Calu3 (cell line): ENCODE measurements around the gene DNAJC5G. TPM values are rescaled to one million over a fixed set of nuclear protein-coding genes. Genes with fewer than 3 reads are reported as not detected.

Experiments used
- BruUV-seq: library from RNA; stranded (reverse); fragments of 400-500 nt; replicated peaks from 2 replicates; lab custom pipeline; 2021; lab: Mats Ljungman, UMichigan
- CTCF ChIA-PET: fragments of 300-600 bp; sonication (Branson Sonifier 250); formaldehyde crosslinking; loops from one replicate; lab custom pipeline; 2022; ENCODE audit warnings: antibody characterized with exemption; lab: Charles Lee
- DNase-seq: peaks from one replicate; pipeline ENCODE4 v3.0.0; 2022
- H3K27ac Mint-ChIP-seq: one replicate; pipeline ENCODE4 v1.8.0; 2022; ENCODE audit warnings: mixed read lengths; ENCODE audit not compliant: unreplicated experiment
- H3K27me3 Mint-ChIP-seq: one replicate; pipeline ENCODE4 v1.8.0; 2022; ENCODE audit warnings: mixed read lengths; ENCODE audit not compliant: unreplicated experiment
- H3K36me3 Mint-ChIP-seq: one replicate; pipeline ENCODE4 v1.8.0; 2022; ENCODE audit warnings: mild to moderate bottlenecking, moderate library complexity, mixed read lengths; ENCODE audit not compliant: insufficient read depth, unreplicated experiment
- H3K4me1 Mint-ChIP-seq: one replicate; pipeline ENCODE4 v1.8.0; 2022; ENCODE audit warnings: mild to moderate bottlenecking, low read depth, mixed read lengths; ENCODE audit not compliant: unreplicated experiment
- H3K4me3 Mint-ChIP-seq: one replicate; pipeline ENCODE4 v1.8.0; 2022; ENCODE audit warnings: mild to moderate bottlenecking, low read depth, moderate library complexity, mixed read lengths; ENCODE audit not compliant: unreplicated experiment
- H3K9me3 Mint-ChIP-seq: one replicate; pipeline ENCODE4 v1.8.0; 2022; ENCODE audit warnings: low read depth, mixed read lengths; ENCODE audit not compliant: unreplicated experiment
- CTCF ChIP-seq: fragments of 200-600 bp; IDR thresholded peaks from one replicate; pipeline ENCODE4 v1.8.0; 2022; ENCODE audit warnings: antibody characterized with exemption; ENCODE audit not compliant: unreplicated experiment
- intact Hi-C: fragments of 100-400 bp; cut with micrococcal nuclease; formaldehyde crosslinking; loops from one replicate; pipeline ENCODE4 v1.10.0; 2022; ENCODE audit not compliant: unreplicated experiment
- total RNA-seq: library from RNA; stranded (reverse); gene quantifications from 2 replicates; pipeline ENCODE4 v1.2.3, GENCODE V29; 2022

DNAJC5G gene
- total RNA-seq, 1 experiment from 2014 or later: not detected

DNA sequence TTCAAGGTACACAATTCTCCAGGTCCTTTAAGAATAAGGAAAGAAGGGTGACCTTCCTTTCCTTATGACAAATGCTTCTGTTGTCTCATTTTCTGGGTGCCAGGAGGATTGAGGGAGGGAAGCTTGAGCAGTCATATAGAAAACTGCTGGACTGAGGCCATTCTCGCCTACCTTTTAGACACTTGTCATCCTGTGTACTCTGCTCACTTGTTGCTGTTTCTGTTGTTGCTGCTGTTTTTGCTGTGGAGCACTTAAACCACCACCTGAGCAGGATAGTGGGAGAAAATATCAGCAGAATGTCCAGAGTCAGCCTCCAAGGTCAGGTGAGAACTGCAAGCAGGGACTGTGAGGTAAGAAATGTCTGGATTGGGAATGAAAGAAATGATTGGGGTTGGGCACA is 2.8 kb downstream of the DNAJC5G start:
- CTCF ChIA-PET: interaction anchor here (0.8 kb wide), 1 partner anchor 25 kb away, joined by 3 read pairs; no protein-coding TSS in a partner anchor
- Mint-ChIP-seq H3K4me3 (no peak overlapping the region), H3K27ac (no peak overlapping the region), H3K36me3 (no peaks in the 10 kb centered on the region), H3K4me1 (peaks cover 23% of the 10 kb centered on the region), H3K27me3 (peaks cover 91% of the 10 kb centered on the region), H3K9me3 (no peaks in the 10 kb centered on the region)
- no peak for TF ChIP-seq CTCF
- no TSS peak for BruUV-seq
- DNase-seq: no peak
- intact Hi-C loops: no loop called here

GRCh38 chr2:27280826-27281225 is 5.6 kb downstream of the DNAJC5G start:
- no peak for DNase-seq
- Mint-ChIP-seq H3K27ac (no peak overlapping the region), H3K27me3 (peaks cover 86% of the 10 kb centered on the region), H3K4me3 (no peak overlapping the region), H3K4me1 (peaks cover 27% of the 10 kb centered on the region), H3K36me3 (no peaks in the 10 kb centered on the region), H3K9me3 (no peaks in the 10 kb centered on the region)
- no TSS peak for BruUV-seq
- intact Hi-C loops: loop anchor here (1.0 kb wide), 1 partner anchor 183 kb away; no protein-coding TSS in a partner anchor
- TF ChIP-seq CTCF: no peak
- CTCF ChIA-PET: interaction anchor here (2.0 to 5.6 kb wide), 4 partner anchors 12 to 182 kb away, joined by 9 to 29 read pairs (median 12); partner anchors contain the start of gene SLC30A3

DNA sequence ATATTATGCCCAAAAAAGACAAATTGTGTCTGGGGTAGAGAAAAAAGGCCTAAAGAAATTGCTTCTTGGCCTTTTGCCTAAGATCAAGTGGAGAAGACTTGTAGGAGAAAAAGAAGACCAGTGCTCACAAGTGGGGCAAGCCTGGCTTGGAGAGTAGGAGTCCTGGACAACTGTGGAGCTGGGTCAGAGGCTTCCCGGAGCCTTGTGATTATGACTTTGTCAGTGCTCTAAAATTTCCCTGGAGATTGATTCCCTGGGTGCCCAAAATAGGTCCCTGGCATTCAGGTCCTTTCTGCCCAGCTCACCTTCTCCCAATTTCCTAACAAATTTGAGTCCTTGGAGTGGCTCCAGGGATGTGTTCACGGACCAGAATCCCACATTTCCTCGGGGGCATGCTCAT is 6.2 kb downstream of the DNAJC5G start:
- Mint-ChIP-seq H3K27me3 (peaks cover 82% of the 10 kb centered on the region), H3K4me1 (peaks cover 27% of the 10 kb centered on the region), H3K9me3 (no peaks in the 10 kb centered on the region), H3K27ac (no peak overlapping the region), H3K36me3 (no peaks in the 10 kb centered on the region), H3K4me3 (no peak overlapping the region)
- DNase-seq: no peak
- TF ChIP-seq CTCF: no peak
- intact Hi-C loops: no loop called here
- CTCF ChIA-PET: interaction anchor here (1.0 to 5.6 kb wide), 4 partner anchors 11 to 182 kb away, joined by 3 to 29 read pairs (median 8); no protein-coding TSS in a partner anchor
- no TSS peak for BruUV-seq

DNA sequence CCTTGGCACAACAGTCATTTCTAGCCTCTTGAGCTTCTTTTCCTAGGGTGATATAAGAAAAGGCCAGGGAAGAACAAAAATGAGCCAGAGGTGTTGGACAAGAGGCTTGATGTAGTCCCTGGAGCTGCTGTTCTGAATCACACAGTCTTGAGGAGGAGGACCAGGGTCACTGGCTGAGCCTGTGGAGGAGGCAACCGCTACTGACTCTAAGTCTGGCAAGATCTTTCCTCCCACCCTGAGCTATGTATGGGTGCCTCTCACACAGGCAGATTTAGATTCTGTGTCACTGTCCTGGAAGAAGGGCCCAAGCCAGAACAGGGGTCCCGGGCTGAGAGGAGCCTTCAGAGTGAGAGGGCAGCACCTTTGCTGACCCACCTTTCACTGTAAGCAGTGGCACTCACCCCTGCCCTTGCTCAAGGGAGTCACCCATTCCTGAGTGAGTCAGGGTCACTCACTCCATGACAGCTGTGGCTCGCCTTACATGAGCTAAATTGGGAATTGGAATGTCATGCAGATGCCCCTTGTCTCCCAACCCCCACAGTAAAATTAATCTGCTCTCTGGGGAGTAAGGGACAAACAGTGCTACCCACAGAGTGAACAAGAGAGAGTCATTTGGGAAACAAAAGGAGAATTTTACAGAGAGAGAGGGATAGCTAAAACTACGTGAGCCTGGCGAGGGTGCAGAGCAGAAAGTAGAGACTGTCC is 6.8 kb downstream of the DNAJC5G start, which contains the start of gene TRIM54:
TRIM54 (plus strand) TSS at position 575 of the 705 bp plus-strand sequence. CDS start 303 bp downstream, outside the sequence.
- Mint-ChIP-seq H3K4me1 (peaks cover 27% of the 10 kb centered on the region), H3K36me3 (no peaks in the 10 kb centered on the region), H3K27ac (no peak within 1 kb of the TSS), H3K27me3 (peaks cover 82% of the 10 kb centered on the region), H3K4me3 (no peak within 1 kb of the TSS), H3K9me3 (no peaks in the 10 kb centered on the region)
- no peak for TF ChIP-seq CTCF
- intact Hi-C loops: no loop called here
- no peak for DNase-seq
- BruUV-seq: no TSS peak
- CTCF ChIA-PET: interaction anchor here (1.0 to 5.6 kb wide), 3 partner anchors 11 to 21 kb away, joined by 3 to 29 read pairs (median 4); no protein-coding TSS in a partner anchor
